H1 (cell line): ENCODE results near the gene DNAH1. TPM values are rescaled to one million over a fixed set of nuclear protein-coding genes. Genes with fewer than 3 reads are reported as not detected.

Source experiments
- CTCF ChIA-PET: fragments of 300-600 bp; sonication (Branson Sonifier 250); formaldehyde crosslinking; loops from one replicate; lab custom pipeline; 2021; ENCODE audit not compliant: partially characterized antibody; lab: Charles Lee
- POLR2A ChIA-PET: fragments of 300-600 bp; sonication (Branson Sonifier 250); formaldehyde crosslinking; loops from one replicate; lab custom pipeline; 2021; ENCODE audit warnings: inconsistent platforms; ENCODE audit not compliant: partially characterized antibody; lab: Charles Lee
- DNase-seq, 2 experiments: peaks; one replicate each; pipeline versions ENCODE4 v3.0.0 to v3.0.0-alpha.2; 2010 to 2022; ENCODE audit warnings: low spot score in 2 of 2, low read depth in 1 of 2, mixed read lengths in 1 of 2
- FAIRE-seq: peaks from 2 replicates; lab custom pipeline; 2011; peaks lifted over from hg19 to GRCh38; lab: Jason Lieb, UNC
- H2AFZ ChIP-seq: 2 replicates; pipeline ENCODE4 v1.8.1; 2012; ENCODE audit warnings: low read length, inconsistent platforms
- H2AK5ac ChIP-seq: 2 replicates; pipeline ENCODE4 v1.6.1; 2013; ENCODE audit warnings: low read depth, low read length
- H2BK120ac ChIP-seq: replicated peaks from 2 replicates; pipeline ENCODE3; 2013; ENCODE audit warnings: low read depth, low read length, inconsistent platforms
- H2BK12ac ChIP-seq: 2 replicates; pipeline ENCODE4 v1.6.1; 2013; ENCODE audit warnings: low read depth, low read length
- H2BK15ac ChIP-seq: 2 replicates; pipeline ENCODE4 v1.6.1; 2013; ENCODE audit warnings: low read length
- H2BK20ac ChIP-seq: 2 replicates; pipeline ENCODE4 v1.6.1; 2013; ENCODE audit warnings: low read length
- H2BK5ac ChIP-seq: 2 replicates; pipeline ENCODE4 v1.6.1; 2013; ENCODE audit warnings: low read depth, low read length
- H3K14ac ChIP-seq: 2 replicates; pipeline ENCODE4 v1.6.1; 2013; ENCODE audit warnings: inconsistent platforms; ENCODE audit not compliant: insufficient read length
- H3K18ac ChIP-seq: 2 replicates; pipeline ENCODE4 v1.6.1; 2013; ENCODE audit warnings: low read length; ENCODE audit errors: extremely low read depth
- H3K23ac ChIP-seq: 2 replicates; pipeline ENCODE4 v1.6.1; 2013; ENCODE audit warnings: inconsistent platforms; ENCODE audit not compliant: insufficient read length
- H3K23me2 ChIP-seq: 2 replicates; pipeline ENCODE4 v1.6.1; 2013; ENCODE audit warnings: low read depth, low read length
- H3K27ac ChIP-seq: 2 replicates; pipeline ENCODE4 v1.6.1; 2011; ENCODE audit warnings: low read depth, low read length, inconsistent platforms
- H3K27me3 ChIP-seq, 4 experiments: replicated peaks in 1 of 4; 1 replicate in 1 of 4; 2 replicates in 3 of 4; pipeline versions ENCODE4 v1.6.1 to v1.8.1; 2011 to 2013; ENCODE audit warnings: low read length in 3 of 4, mild to moderate bottlenecking in 3 of 4, inconsistent platforms in 2 of 4, mixed read lengths in 2 of 4, moderate library complexity in 1 of 4; ENCODE audit not compliant: control insufficient read depth in 3 of 4, insufficient read depth in 3 of 4; ENCODE audit errors: extremely low read depth in 1 of 4
- H3K36me3 ChIP-seq, 4 experiments: 2 replicates each; pipeline versions ENCODE4 v1.6.1 to v1.8.1; 2011 to 2013; ENCODE audit warnings: mild to moderate bottlenecking in 4 of 4, low read length in 3 of 4, moderate library complexity in 2 of 4, control low read depth in 1 of 4, inconsistent platforms in 1 of 4; ENCODE audit not compliant: insufficient read depth in 4 of 4, control insufficient read depth in 2 of 4
- H3K4ac ChIP-seq: replicated peaks from 2 replicates; pipeline ENCODE3; 2013; ENCODE audit warnings: low read length, low read depth, mixed read lengths, inconsistent platforms; ENCODE audit not compliant: insufficient read length
- H3K4me1 ChIP-seq, 4 experiments: replicated peaks in 1 of 4; 1 replicate in 1 of 4; 2 replicates in 3 of 4; pipeline versions ENCODE4 v1.6.1 to v1.8.1; 2011 to 2013; ENCODE audit warnings: low read length in 3 of 4, inconsistent platforms in 2 of 4, mixed read lengths in 1 of 4; ENCODE audit not compliant: insufficient read depth in 4 of 4, control insufficient read depth in 3 of 4
- H3K4me2 ChIP-seq, 2 experiments: 2 replicates each; pipeline versions ENCODE4 v1.6.1 to v1.8.1; 2011 to 2013; ENCODE audit warnings: low read depth in 2 of 2, low read length in 2 of 2, control low read depth in 1 of 2, inconsistent platforms in 1 of 2, mild to moderate bottlenecking in 1 of 2; ENCODE audit not compliant: insufficient read depth in 1 of 2
- H3K4me3 ChIP-seq, 4 experiments: fragments of 200-600, 300-600 bp in 1 of 4; sonication (generic), shearing (Covaris generic), sonication (Bioruptor Twin) in 1 of 4; 2 replicates each; pipeline versions ENCODE4 v1.5.1 to v1.8.1; 2011 to 2016; ENCODE audit warnings: low read length in 4 of 4, low read depth in 3 of 4, control low read depth in 2 of 4, inconsistent platforms in 2 of 4, mild to moderate bottlenecking in 2 of 4, mixed read lengths in 1 of 4, moderate library complexity in 1 of 4; ENCODE audit not compliant: insufficient read depth in 2 of 4; ENCODE audit errors: extremely low read depth in 1 of 4
- H3K56ac ChIP-seq: replicated peaks from 2 replicates; pipeline ENCODE3; 2013; ENCODE audit warnings: low read depth, mild to moderate bottlenecking, mixed read lengths, low read length, inconsistent platforms; ENCODE audit not compliant: insufficient read length
- H3K79me1 ChIP-seq: 2 replicates; pipeline ENCODE4 v1.6.1; 2013; ENCODE audit warnings: low read depth, low read length, control low read depth
- H3K79me2 ChIP-seq, 2 experiments: 2 replicates each; pipeline versions ENCODE4 v1.6.1 to v1.8.1; 2012 to 2013; ENCODE audit warnings: low read length in 2 of 2, mild to moderate bottlenecking in 2 of 2, inconsistent platforms in 1 of 2; ENCODE audit not compliant: insufficient read depth in 2 of 2, control insufficient read depth in 1 of 2
- H3K9ac ChIP-seq, 4 experiments: replicated peaks in 1 of 4; 1 replicate in 1 of 4; 2 replicates in 3 of 4; pipeline versions ENCODE4 v1.6.1 to v1.8.1; 2011 to 2013; ENCODE audit warnings: low read depth in 3 of 4, low read length in 3 of 4, control low read depth in 2 of 4, mild to moderate bottlenecking in 2 of 4, moderate library complexity in 2 of 4, inconsistent platforms in 1 of 4; ENCODE audit errors: extremely low read depth in 1 of 4
- H3K9me3 ChIP-seq, 2 experiments: 2 replicates each; pipeline versions ENCODE4 v1.6.1 to v1.8.1; 2012 to 2013; ENCODE audit warnings: mild to moderate bottlenecking in 2 of 2, moderate library complexity in 2 of 2, control low read depth in 1 of 2, inconsistent platforms in 1 of 2, low read depth in 1 of 2, low read length in 1 of 2, mixed read lengths in 1 of 2; ENCODE audit not compliant: insufficient read depth in 2 of 2
- H4K20me1 ChIP-seq, 2 experiments: replicated peaks in 1 of 2; 2 replicates each; pipeline versions ENCODE3 to v1.8.1; 2011 to 2013; ENCODE audit warnings: inconsistent platforms in 2 of 2, low read length in 2 of 2, mild to moderate bottlenecking in 1 of 2; ENCODE audit not compliant: insufficient read depth in 2 of 2, control insufficient read depth in 1 of 2
- H4K5ac ChIP-seq: 2 replicates; pipeline ENCODE4 v1.6.1; 2013; ENCODE audit warnings: low read length, low read depth, mixed read lengths, inconsistent platforms; ENCODE audit not compliant: insufficient read length
- H4K8ac ChIP-seq: 2 replicates; pipeline ENCODE4 v1.8.0; 2013; ENCODE audit warnings: mild to moderate bottlenecking, moderate library complexity, low read length, inconsistent platforms; ENCODE audit not compliant: insufficient read depth; ENCODE audit errors: extremely low read depth
- H4K91ac ChIP-seq: replicated peaks from 2 replicates; pipeline ENCODE3; 2013; ENCODE audit warnings: low read length, mixed read lengths, inconsistent platforms; ENCODE audit not compliant: insufficient read length
- ASH2L ChIP-seq: fragments of 200-600, 300-600 bp; sonication (generic); IDR thresholded peaks from one replicate; pipeline ENCODE4 v1.7.1; 2017; ENCODE audit warnings: low read length
- CBX5 ChIP-seq: fragments of 300-800, 300-1000 bp; sonication (generic); IDR thresholded peaks from 2 replicates; pipeline ENCODE4 v1.7.1; 2016; ENCODE audit warnings: antibody characterized with exemption, low read length, low read depth
- WGBS, 2 experiments: shearing (Covaris generic) in 1 of 2; methylation state at CpG; one replicate each; pipeline versions ENCODE4 v1.1.6 to v1.1.7; 2013 to 2015; ENCODE audit warnings: low lambda C conversion rate in 2 of 2, mixed read lengths in 2 of 2, inconsistent platforms in 1 of 2, low coverage in 1 of 2, missing lambda C conversion rate in 1 of 2; ENCODE audit not compliant: insufficient replicate concordance in 2 of 2, insufficient coverage in 1 of 2, insufficient read length in 1 of 2; ENCODE audit errors: extremely low coverage in 1 of 2, missing lambda C conversion rate in 1 of 2; 5-methylcytosine and 5-hydroxymethylcytosine counted together
- polyA plus RNA-seq, 7 experiments: library from polyadenylated mRNA; depleted of rRNA in 3 of 7; stranded (reverse) in 5 of 7; unstranded in 2 of 7; fragments of >200 nt in 5 of 7; fragments of 200-250 nt in 2 of 7; gene quantifications; 1 replicate in 5 of 7; 2 replicates in 1 of 7; 4 replicates in 1 of 7; pipeline versions ENCODE4 v1.2.1 to v1.2.3, GENCODE V29; 2011 to 2013; ENCODE audit warnings: missing spikeins in 2 of 7, mixed read lengths in 2 of 7
- total RNA-seq: library from RNA; stranded (reverse); fragmentation: NEBNext Ultra II Directional; extraction: Animal tissue kit (Norgen Biotek cat#: 25700); gene quantifications from 2 replicates; pipeline ENCODE4 v1.2.1, GENCODE V29; 2021

Gene DNAH1
- total and polyA plus RNA-seq, 2 of the 8 experiments (the other 6 are each of a cell fraction or from before 2014, with no cell fraction given): 1.0 to 1.5 TPM

- H3K14ac ChIP-seq: no peak overlapping the region
- no peak overlapping the region for H3K23ac ChIP-seq
- peak overlapping the region; percentile 7 to 57 (median 40); a peak in 7 of 8 replicates for H3K4me3 ChIP-seq
- no peaks in the 10 kb centered on the region for H3K9me3 ChIP-seq
- H3K79me1 ChIP-seq: no peaks in the 10 kb centered on the region
- no peak overlapping the region for H3K27ac ChIP-seq
- H4K20me1 ChIP-seq: no peaks in the 10 kb centered on the region
- H2AK5ac ChIP-seq: no peak overlapping the region
- H3K18ac ChIP-seq: peak overlapping the region; percentile 83
- peaks cover 16% of the 10 kb centered on the region for H3K23me2 ChIP-seq
- peaks cover 0 to 26% (median 20%) of the 10 kb centered on the region in 4 experiments; a peak in 6 of 7 replicates for H3K4me1 ChIP-seq
- ChIA-PET POLR2A (interaction anchor here (0.5 to 6.0 kb wide), 16 partner anchors 8 to 560 kb away, joined by 3 to 39 read pairs (median 5); partner anchors contain the start of genes GLYCTK and WDR82), CTCF (interaction anchor here (0.6 to 15.3 kb wide), 11 partner anchors 9 to 148 kb away, joined by 3 to 198 read pairs (median 9); partner anchors contain the start of gene GLYCTK)
- no peak overlapping the region for H3K4ac ChIP-seq
- H2AFZ ChIP-seq: no peak overlapping the region
- H4K8ac ChIP-seq: peak overlapping the region; percentile 41; the same call in 1 of the 2 replicates
- H4K5ac ChIP-seq: peak overlapping the region; percentile 31
- DNase-seq (peak in 1 of 2 experiments; percentile 66), FAIRE-seq (no peak)
- peak overlapping the region; percentile 79 for H4K91ac ChIP-seq
- H3K56ac ChIP-seq: no peak overlapping the region
- peak overlapping the region; percentile 94; the same call in 1 of the 2 replicates for H2BK12ac ChIP-seq
- TF ChIP-seq ASH2L (peak; percentile 17), CBX5 (no peak)
- H2BK120ac ChIP-seq: no peak overlapping the region
- no peaks in the 10 kb centered on the region for H3K36me3 ChIP-seq
- H3K9ac ChIP-seq: no peak overlapping the region; a peak in 2 of 7 replicates
- H2BK20ac ChIP-seq: peak overlapping the region; percentile 48; the same call in 1 of the 2 replicates
- H3K4me2 ChIP-seq: peak overlapping the region; percentile 70 to 90
- peaks cover 0 to 8% (median 2%) of the 10 kb centered on the region in 4 experiments; a peak in 3 of 7 replicates for H3K27me3 ChIP-seq
- no peaks in the 10 kb centered on the region for H3K79me2 ChIP-seq
- peak overlapping the region; percentile 61; the same call in 1 of the 2 replicates for H2BK15ac ChIP-seq
- 15% methylated on average over 10 of the region's 10 CpGs; no CpG with 5 or more reads in 1 of the 2 experiments for WGBS, 2 experiments
- H2BK5ac ChIP-seq: peak overlapping the region; percentile 12
These were observed 16.8 kb upstream of the DNAH1 start for GRCh38 chr3:52299247-52299878.
